SK-N-SH treated with all-trans-retinoic acid at 6 μM for 48 hours (cell line): ENCODE measurements around the gene A3GALT2.

ENCODE experiments used
- ATAC-seq: fragments of 200-7000 bp; cut with Tn5 transposase; 3 replicates; pipeline ENCODE4 v1.9.1; 2020; ENCODE audit warnings: mild to moderate bottlenecking, moderate library complexity
- ARNTL ChIP-seq: fragments of 450-650 bp; formaldehyde crosslinking; IDR thresholded peaks from 2 replicates; pipeline ENCODE4 v1.5.0; 2020; ENCODE audit warnings: low read depth, mild to moderate bottlenecking, moderate library complexity, borderline replicate concordance
- BACH2 ChIP-seq: fragments of 250-450 bp; sonication (Bioruptor Pico); IDR thresholded peaks from 2 replicates; pipeline ENCODE4 v1.9.0; 2021; ENCODE audit warnings: mild to moderate bottlenecking, borderline replicate concordance
- CREB5 ChIP-seq: fragments of 250-450 bp; sonication (Bioruptor Pico); IDR thresholded peaks from 2 replicates; pipeline ENCODE4 v1.5.1; 2020; ENCODE audit warnings: low read depth, mild to moderate bottlenecking, moderate library complexity
- CSDC2 ChIP-seq: fragments of 250-450 bp; sonication (Bioruptor Pico); IDR thresholded peaks from 2 replicates; pipeline ENCODE4 v1.5.0; 2020; ENCODE audit warnings: mild to moderate bottlenecking, moderate library complexity
- GLIS3 ChIP-seq: fragments of 250-450 bp; sonication (Bioruptor Pico); IDR thresholded peaks from 2 replicates; pipeline ENCODE4 v1.5.0; 2020; ENCODE audit warnings: mild to moderate bottlenecking, moderate library complexity
- OSR1 ChIP-seq: fragments of 250-450 bp; sonication (Bioruptor Pico); IDR thresholded peaks from 2 replicates; pipeline ENCODE4 v1.8.0; 2022; ENCODE audit warnings: moderate library complexity, mild to moderate bottlenecking, inconsistent platforms
- PATZ1 ChIP-seq: fragments of 250-450 bp; sonication (Bioruptor Pico); IDR thresholded peaks from 2 replicates; pipeline ENCODE4 v1.8.0; 2020; ENCODE audit warnings: mild to moderate bottlenecking, moderate library complexity, borderline replicate concordance
- POU6F1 ChIP-seq: fragments of 250-450 bp; sonication (Bioruptor Pico); IDR thresholded peaks from 2 replicates; pipeline ENCODE4 v1.8.0; 2021; ENCODE audit warnings: low read depth, mild to moderate bottlenecking, moderate library complexity, borderline replicate concordance
- PPARA ChIP-seq: fragments of 250-450 bp; sonication (Bioruptor Pico); IDR thresholded peaks from 2 replicates; pipeline ENCODE4 v1.5.0; 2020; ENCODE audit warnings: mild to moderate bottlenecking, borderline replicate concordance
- RARB ChIP-seq: fragments of 250-450 bp; sonication (Bioruptor Pico); IDR thresholded peaks from 2 replicates; pipeline ENCODE4 v1.8.0; 2021; ENCODE audit warnings: mild to moderate bottlenecking, moderate library complexity
- SNAI2 ChIP-seq: fragments of 250-450 bp; sonication (Bioruptor Pico); IDR thresholded peaks from 2 replicates; pipeline ENCODE4 v1.5.0; 2020; ENCODE audit warnings: mild to moderate bottlenecking, moderate library complexity
- TCF4 ChIP-seq: fragments of 250-450 bp; sonication (Bioruptor Pico); IDR thresholded peaks from 2 replicates; pipeline ENCODE4 v1.8.0; 2021; ENCODE audit warnings: mild to moderate bottlenecking, moderate library complexity, borderline replicate concordance
- TOX ChIP-seq: fragments of 250-450 bp; sonication (Bioruptor Pico); IDR thresholded peaks from 2 replicates; pipeline ENCODE4 v1.8.0; 2021; ENCODE audit warnings: mild to moderate bottlenecking, moderate library complexity, borderline replicate concordance
- TSHZ2 ChIP-seq: fragments of 250-450 bp; sonication (Bioruptor Pico); IDR thresholded peaks from 2 replicates; pipeline ENCODE4 v1.5.0; 2020; ENCODE audit warnings: mild to moderate bottlenecking, moderate library complexity
- ZC3H10 ChIP-seq: fragments of 250-450 bp; sonication (Bioruptor Pico); IDR thresholded peaks from 2 replicates; pipeline ENCODE4 v1.5.1; 2021; ENCODE audit warnings: mild to moderate bottlenecking, moderate library complexity
- ZFP3 ChIP-seq: fragments of 250-450 bp; sonication (Bioruptor Pico); IDR thresholded peaks from 2 replicates; pipeline ENCODE4 v1.5.0; 2020; ENCODE audit warnings: mild to moderate bottlenecking, moderate library complexity
- ZNF565 ChIP-seq: fragments of 450-650 bp; formaldehyde crosslinking; conservative IDR thresholded peaks from 2 replicates; pipeline ENCODE4 v1.5.0; 2020; ENCODE audit warnings: low read depth, mild to moderate bottlenecking, moderate library complexity
- ZNF70 ChIP-seq: fragments of 450-650 bp; formaldehyde crosslinking; IDR thresholded peaks from 2 replicates; pipeline ENCODE4 v1.5.0; 2020; ENCODE audit warnings: mild to moderate bottlenecking, moderate library complexity
- ZNF8 ChIP-seq: fragments of 450-650 bp; formaldehyde crosslinking; IDR thresholded peaks from 2 replicates; pipeline ENCODE4 v1.5.0; 2020; ENCODE audit warnings: mild to moderate bottlenecking, moderate library complexity

Gene A3GALT2

GRCh38 chr1:33328817-33329216 lies 7.9 kb upstream of the A3GALT2 start:
- no peak for ATAC-seq
- TF ChIP-seq ZFP3 (no peak), OSR1 (CRISPR knock-in tag) (no peak), ZC3H10 (no peak), ARNTL (CRISPR knock-in tag) (no peak), POU6F1 (CRISPR knock-in tag) (no peak), CSDC2 (CRISPR knock-in tag) (no peak), BACH2 (CRISPR knock-in tag) (no peak), RARB (no peak), PPARA (no peak), TSHZ2 (CRISPR knock-in tag) (no peak), TOX (no peak), PATZ1 (CRISPR knock-in tag) (no peak), ZNF70 (CRISPR knock-in tag) (no peak), TCF4 (CRISPR knock-in tag) (no peak), ZNF8 (CRISPR knock-in tag) (no peak), SNAI2 (CRISPR knock-in tag) (no peak), CREB5 (CRISPR knock-in tag) (no peak), GLIS3 (no peak), ZNF565 (CRISPR knock-in tag) (no peak)

GRCh38 chr1:33327587-33328325 lies 6.9 kb upstream of the A3GALT2 start:
- peak; percentile 87 for ATAC-seq
- TF ChIP-seq GLIS3 (no peak), ARNTL (CRISPR knock-in tag) (no peak), CREB5 (CRISPR knock-in tag) (no peak), BACH2 (CRISPR knock-in tag) (no peak), POU6F1 (CRISPR knock-in tag) (no peak), TCF4 (CRISPR knock-in tag) (no peak), PPARA (no peak), ZC3H10 (no peak), CSDC2 (CRISPR knock-in tag) (no peak), ZNF8 (CRISPR knock-in tag) (no peak), TOX (no peak)
